DOHH2 (cell line): Measurements from ENCODE around the gene C15orf62.

Source experiments
- H3F3A ChIP-seq: fragments of 200-600 bp; sonication (generic), shearing (Covaris generic); 2 replicates; pipeline ENCODE4 v1.6.0; 2016; ENCODE audit warnings: antibody characterized with exemption, mild to moderate bottlenecking; ENCODE audit not compliant: control insufficient read depth, insufficient read depth
- H3K27ac ChIP-seq: fragments of 200-600 bp; sonication (generic); 2 replicates; pipeline ENCODE4 v1.5.1; 2014; ENCODE audit warnings: low read depth, mild to moderate bottlenecking, low read length, moderate library complexity
- H3K27me3 ChIP-seq: fragments of 200-600 bp; sonication (generic); 2 replicates; pipeline ENCODE4 v1.6.1; 2014; ENCODE audit warnings: mild to moderate bottlenecking, low read length, mixed read lengths; ENCODE audit not compliant: control insufficient read depth
- H3K36me3 ChIP-seq: fragments of 200-600 bp; sonication (generic); 2 replicates; pipeline ENCODE4 v1.6.1; 2014; ENCODE audit warnings: mild to moderate bottlenecking, low read length, moderate library complexity, mixed read lengths; ENCODE audit not compliant: control insufficient read depth
- H3K4me1 ChIP-seq: fragments of 200-600 bp; sonication (generic); 2 replicates; pipeline ENCODE4 v1.6.1; 2014; ENCODE audit warnings: mild to moderate bottlenecking, low read length, mixed read lengths; ENCODE audit not compliant: control insufficient read depth
- H3K4me2 ChIP-seq: fragments of 200-600 bp; sonication (generic); 2 replicates; pipeline ENCODE4 v1.6.0; 2014; ENCODE audit warnings: mild to moderate bottlenecking, low read length, moderate library complexity
- H3K4me3 ChIP-seq: fragments of 200-600 bp; sonication (generic); 2 replicates; pipeline ENCODE4 v1.5.1; 2014; ENCODE audit warnings: mild to moderate bottlenecking, low read length, mixed read lengths
- H3K79me2 ChIP-seq: fragments of 200-600 bp; sonication (generic); 2 replicates; pipeline ENCODE4 v1.6.1; 2014; ENCODE audit warnings: mild to moderate bottlenecking, low read length, mixed read lengths; ENCODE audit not compliant: control insufficient read depth
- H3K9me2 ChIP-seq: fragments of 200-600 bp; sonication (generic); replicated peaks from 2 replicates; pipeline ENCODE4 v1.6.1; 2014; ENCODE audit warnings: mild to moderate bottlenecking, low read length, mixed read lengths; ENCODE audit not compliant: control insufficient read depth
- H3K9me3 ChIP-seq: fragments of 200-600 bp; sonication (generic); 2 replicates; pipeline ENCODE4 v1.6.1; 2014; ENCODE audit warnings: antibody characterized with exemption, low read length, mixed read lengths; ENCODE audit not compliant: control insufficient read depth, insufficient read depth
- H4K20me1 ChIP-seq: fragments of 200-600 bp; sonication (generic); 2 replicates; pipeline ENCODE4 v1.6.0; 2014; ENCODE audit warnings: low read depth, mild to moderate bottlenecking, antibody characterized with exemption, low read length, moderate library complexity; ENCODE audit not compliant: control insufficient read depth, insufficient read depth
- CTCF ChIP-seq: fragments of 200-600 bp; sonication (generic); IDR thresholded peaks from one replicate; pipeline ENCODE4 v1.5.1; 2014; ENCODE audit warnings: antibody characterized with exemption, mild to moderate bottlenecking, low read depth, low read length; ENCODE audit not compliant: poor library complexity, severe bottlenecking
- EZH2phosphoT487 ChIP-seq: fragments of 200-600 bp; sonication (generic); IDR thresholded peaks from 2 replicates; pipeline ENCODE4 v1.6.1; 2017; ENCODE audit warnings: borderline replicate concordance, mild to moderate bottlenecking, antibody characterized with exemption, low read length, moderate library complexity, mixed read lengths

C15orf62 gene

DNA sequence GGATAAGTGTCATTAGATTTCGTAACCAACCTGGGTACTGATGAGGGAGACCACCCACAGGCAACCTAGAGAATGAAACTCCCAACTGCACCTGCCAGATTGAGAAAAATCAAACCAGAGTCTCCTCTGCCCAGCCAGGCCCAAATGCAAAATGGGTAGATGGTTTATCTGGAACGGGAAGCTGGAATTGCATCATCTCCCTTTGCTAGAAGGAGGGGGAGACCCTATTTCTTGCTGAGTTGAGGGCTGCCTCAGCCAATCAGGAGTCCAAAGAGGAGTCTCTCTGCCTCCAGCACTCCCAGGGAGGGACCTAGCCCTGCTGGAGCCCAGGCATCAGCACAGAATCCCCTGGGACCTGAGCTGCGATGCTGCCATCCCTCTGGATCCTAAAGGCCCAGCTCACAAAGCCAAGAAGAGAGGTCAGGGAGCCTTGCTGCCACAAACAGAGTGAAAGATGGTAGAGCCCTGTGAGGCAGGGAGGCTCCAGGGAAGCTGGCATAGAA lies 22.8 kb upstream of the C15orf62 start:
- H4K20me1 ChIP-seq: no peaks in the 10 kb centered on the region
- H3K27me3 ChIP-seq: no peaks in the 10 kb centered on the region
- H3K4me1 ChIP-seq: no peaks in the 10 kb centered on the region
- TF ChIP-seq CTCF (no peak), EZH2phosphoT487 (no peak)
- no peak overlapping the region for H3K27ac ChIP-seq
- H3K36me3 ChIP-seq: peaks cover 83% of the 10 kb centered on the region
- H3K9me3 ChIP-seq: no peaks in the 10 kb centered on the region
- no peak overlapping the region for H3K4me2 ChIP-seq
- H3K79me2 ChIP-seq: peaks cover 27% of the 10 kb centered on the region
- no peaks in the 10 kb centered on the region for H3K9me2 ChIP-seq
- no peak overlapping the region for H3K4me3 ChIP-seq
- H3F3A ChIP-seq: peaks cover 3% of the 10 kb centered on the region; the same call in 1 of the 2 replicates

- H3K4me2 ChIP-seq: no peak overlapping the region
- no peaks in the 10 kb centered on the region for H3K27me3 ChIP-seq
- peaks cover 83% of the 10 kb centered on the region for H3K36me3 ChIP-seq
- no peak for TF ChIP-seq CTCF
- no peak for TF ChIP-seq EZH2phosphoT487
- no peak overlapping the region for H3K4me3 ChIP-seq
- H3K27ac ChIP-seq: no peak overlapping the region
- H4K20me1 ChIP-seq: no peaks in the 10 kb centered on the region
- peaks cover 8% of the 10 kb centered on the region for H3K4me1 ChIP-seq
- peaks cover 3% of the 10 kb centered on the region; the same call in 1 of the 2 replicates for H3F3A ChIP-seq
- H3K79me2 ChIP-seq: peaks cover 37% of the 10 kb centered on the region
- no peaks in the 10 kb centered on the region for H3K9me3 ChIP-seq
- H3K9me2 ChIP-seq: no peaks in the 10 kb centered on the region
Observed at GRCh38 chr15:40747685-40748631, 21.8 kb upstream of the C15orf62 start.

DNA sequence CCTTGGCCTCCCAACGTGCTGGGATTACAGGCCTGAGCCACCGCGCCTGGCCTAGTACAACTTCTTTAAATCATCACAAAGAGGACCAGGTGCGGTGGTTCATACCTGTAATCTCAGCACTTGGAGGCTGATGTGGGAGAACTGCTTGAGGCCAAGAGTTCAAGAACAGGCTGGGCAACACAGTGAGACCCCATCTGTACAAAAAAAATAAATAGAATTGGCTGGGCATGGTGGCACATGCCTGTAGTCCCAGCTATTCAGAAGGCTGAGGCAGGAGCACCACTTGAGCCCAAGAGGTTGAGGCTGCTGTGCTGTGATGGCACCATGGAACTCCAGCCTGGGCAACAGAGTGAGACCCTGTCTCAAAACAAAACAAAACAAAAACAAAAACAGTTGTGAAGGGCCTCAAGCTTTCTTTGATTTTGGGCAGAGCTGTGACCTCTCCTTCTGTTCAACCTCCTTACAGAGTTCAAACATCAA lies 20.6 kb upstream of the C15orf62 start:
- no peaks in the 10 kb centered on the region for H3K9me2 ChIP-seq
- no peaks in the 10 kb centered on the region for H3K27me3 ChIP-seq
- H3K36me3 ChIP-seq: peaks cover 80% of the 10 kb centered on the region
- no peak overlapping the region for H3K4me2 ChIP-seq
- peaks cover 3% of the 10 kb centered on the region; the same call in 1 of the 2 replicates for H3F3A ChIP-seq
- H3K9me3 ChIP-seq: no peaks in the 10 kb centered on the region
- peaks cover 21% of the 10 kb centered on the region for H3K4me1 ChIP-seq
- no peaks in the 10 kb centered on the region for H4K20me1 ChIP-seq
- no peak overlapping the region for H3K27ac ChIP-seq
- H3K4me3 ChIP-seq: no peak overlapping the region
- TF ChIP-seq EZH2phosphoT487: no peak
- no peak for TF ChIP-seq CTCF
- peaks cover 49% of the 10 kb centered on the region for H3K79me2 ChIP-seq
